Hindlimb muscle (tissue), 1 donor: ENCODE results near the gene EFNB2. TPM values are rescaled to one million over a fixed set of nuclear protein-coding genes. Genes with fewer than 3 reads are reported as not detected.

Experiments
- DNase-seq: peaks from one replicate; pipeline ENCODE4 v3.0.0-alpha.2; 2013
- polyA plus RNA-seq: library from polyadenylated mRNA; unstranded; fragments of 120-200 nt; gene quantifications from one replicate; pipeline ENCODE4 v1.2.1, GENCODE V29; 2013; ENCODE audit not compliant: insufficient read length

Gene EFNB2
- polyA plus RNA-seq, 1 donor: 22.6 TPM

DNA sequence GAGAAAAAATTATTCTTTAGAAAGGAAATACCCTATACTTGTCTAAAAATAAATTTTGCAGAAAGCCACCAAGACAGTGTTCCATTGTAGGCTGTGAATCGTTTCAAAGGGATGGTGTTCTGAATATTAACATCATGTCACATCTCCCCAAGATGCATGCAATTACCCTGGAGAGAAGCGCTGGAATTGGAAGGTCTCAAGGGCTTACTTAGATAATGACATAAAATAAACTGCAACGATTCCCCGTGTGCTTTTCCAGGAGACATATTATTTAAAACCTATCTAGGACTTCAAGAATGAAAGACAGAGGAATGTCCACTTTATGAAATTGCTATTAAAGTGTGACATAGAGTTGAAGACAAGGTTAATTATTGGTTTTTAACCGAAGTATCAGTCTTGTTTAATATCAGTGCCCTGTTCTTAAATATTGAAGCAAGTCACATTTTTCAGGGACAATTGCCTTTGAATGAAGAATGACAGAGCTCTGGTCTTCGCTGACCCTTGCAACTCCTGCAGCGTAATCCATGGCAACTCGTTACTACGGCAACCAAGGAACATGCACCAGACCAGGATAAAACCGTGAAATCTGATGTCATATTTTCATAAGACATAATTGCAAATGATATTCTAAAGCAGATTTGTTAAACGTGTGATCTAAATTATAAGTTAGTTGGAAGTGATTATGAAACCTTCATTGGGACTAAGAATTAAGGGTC, 91.7 kb downstream of the EFNB2 start:
- DNase-seq: no peak

DNA sequence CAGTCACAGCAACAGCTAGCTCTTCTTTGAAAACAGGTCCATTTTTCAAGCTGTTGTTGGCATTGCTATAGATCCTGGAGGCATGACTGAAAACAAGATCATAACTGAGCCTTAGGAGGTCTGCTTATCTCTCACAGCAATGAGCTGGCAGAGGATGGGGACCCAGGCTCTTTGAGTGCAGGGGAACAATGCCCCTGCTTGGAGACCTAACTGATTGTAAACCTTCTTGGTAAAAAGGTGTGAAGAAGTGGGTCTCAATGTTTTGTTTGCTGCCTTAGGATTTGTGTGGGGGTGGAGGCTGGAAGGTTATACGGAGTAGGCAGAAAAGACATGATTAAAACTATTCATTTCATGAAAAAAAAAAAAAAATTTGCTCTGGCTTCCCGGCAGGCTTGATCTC, 94.6 kb downstream of the EFNB2 start:
- no peak for DNase-seq

Other genes with a start within 250 kb of the EFNB2 start
- 142 TPM for gene ARGLU1, start 32.5 kb upstream of the EFNB2 start, polyA plus RNA-seq